ENCODE data around the gene CDHR1. TPM values are rescaled to one million over a fixed set of nuclear protein-coding genes. Genes with fewer than 3 reads are reported as not detected.

CDHR1 gene
- total RNA-seq, 1 experiment from 2014 or later = not detected

DNA sequence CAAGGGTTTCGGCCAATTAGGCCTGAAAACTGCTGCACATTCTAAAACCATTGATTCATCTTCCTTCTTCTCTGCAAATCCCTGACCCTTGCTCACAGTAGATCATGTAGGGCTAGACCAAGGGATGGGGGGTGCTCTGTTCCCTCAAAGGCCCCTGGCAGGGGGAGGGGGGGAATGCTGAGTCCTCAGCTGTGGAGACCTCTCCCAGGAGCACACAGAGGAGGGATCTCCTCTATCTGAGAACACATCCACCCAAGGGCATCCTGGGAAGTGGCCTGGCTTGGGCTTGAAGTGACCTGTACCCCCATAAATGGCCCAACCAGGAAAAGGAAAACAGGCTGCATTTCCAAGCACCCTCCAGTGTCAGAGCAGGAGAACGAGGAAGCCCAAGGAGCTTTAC lies 1.0 kb upstream of the CDHR1 start:
- no peak for DNase-seq (ENCODE audit: unreplicated experiment)
- Mint-ChIP-seq H3K27ac (ENCODE audit: low read depth, unreplicated experiment) (no peak overlapping the region), H3K4me3 (ENCODE audit: unreplicated experiment) (no peak overlapping the region), H3K4me1 (ENCODE audit: insufficient read depth, unreplicated experiment) (peaks cover 7% of the 10 kb centered on the region), H3K36me3 (ENCODE audit: insufficient read depth, unreplicated experiment) (no peaks in the 10 kb centered on the region), H3K27me3 (ENCODE audit: insufficient read depth, unreplicated experiment) (peaks cover 29% of the 10 kb centered on the region), H3K9me3 (ENCODE audit: unreplicated experiment) (no peaks in the 10 kb centered on the region)
- TF ChIP-seq CTCF (IDR thresholded peaks at IDR 0.05; ENCODE audit: unreplicated experiment) = no peak
- CTCF ChIA-PET = interaction anchor here (1.2 to 4.8 kb wide), 2 partner anchors 10 to 32 kb away, joined by 3 to 58 read pairs; no protein-coding TSS in a partner anchor
- POLR2A ChIA-PET = interaction anchor here (1.1 kb wide), 1 partner anchor 52 kb away, joined by 3 read pairs; no protein-coding TSS in a partner anchor
- no TSS peak for BruUV-seq (replicated peaks)
- intact Hi-C loops (cut with micrococcal nuclease) = no loop called here

DNA sequence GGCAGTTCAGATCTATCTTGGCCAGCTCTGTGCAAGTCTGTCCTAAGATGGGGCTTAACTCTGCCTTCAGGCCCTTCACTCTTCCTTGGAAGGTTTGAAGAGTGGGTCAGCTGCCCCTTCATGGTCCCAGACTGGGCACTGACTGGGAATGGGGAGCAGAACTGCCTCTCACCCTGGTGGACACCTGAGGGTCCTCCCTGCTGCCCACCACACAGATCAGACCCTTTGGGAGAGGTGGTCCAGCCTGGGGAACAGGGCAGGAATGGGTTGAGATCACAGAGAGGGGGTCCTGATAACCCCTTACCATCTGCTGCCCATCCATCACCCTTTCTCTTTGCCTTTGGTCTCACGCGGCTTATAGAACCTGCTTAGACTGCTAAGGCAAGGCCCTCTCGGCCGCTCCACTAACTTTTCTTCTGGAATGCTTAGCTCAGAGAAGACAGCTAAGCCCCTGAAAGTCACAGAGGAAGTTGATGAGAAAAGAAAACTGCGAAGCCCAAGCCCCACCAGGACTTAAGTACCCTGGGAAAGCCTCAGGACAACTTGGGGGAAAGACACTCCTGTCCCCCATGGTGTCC lies 402 bp upstream of the CDHR1 start:
- CTCF ChIA-PET = interaction anchor here (1.2 to 4.8 kb wide), 2 partner anchors 10 to 33 kb away, joined by 3 to 58 read pairs; no protein-coding TSS in a partner anchor
- Mint-ChIP-seq H3K36me3 (ENCODE audit: insufficient read depth, unreplicated experiment) (no peaks in the 10 kb centered on the region), H3K9me3 (ENCODE audit: unreplicated experiment) (no peaks in the 10 kb centered on the region), H3K27me3 (ENCODE audit: insufficient read depth, unreplicated experiment) (peaks cover 35% of the 10 kb centered on the region), H3K4me1 (ENCODE audit: insufficient read depth, unreplicated experiment) (peaks cover 7% of the 10 kb centered on the region), H3K27ac (ENCODE audit: low read depth, unreplicated experiment) (no peak overlapping the region), H3K4me3 (ENCODE audit: unreplicated experiment) (no peak overlapping the region)
- TF ChIP-seq CTCF (IDR thresholded peaks at IDR 0.05; ENCODE audit: unreplicated experiment) = no peak
- DNase-seq (ENCODE audit: unreplicated experiment) = no peak
- no TSS peak for BruUV-seq (replicated peaks)
- intact Hi-C loops (cut with micrococcal nuclease) = no loop called here
- POLR2A ChIA-PET = interaction anchor here (1.1 kb wide), 1 partner anchor 53 kb away, joined by 3 read pairs; no protein-coding TSS in a partner anchor

DNA sequence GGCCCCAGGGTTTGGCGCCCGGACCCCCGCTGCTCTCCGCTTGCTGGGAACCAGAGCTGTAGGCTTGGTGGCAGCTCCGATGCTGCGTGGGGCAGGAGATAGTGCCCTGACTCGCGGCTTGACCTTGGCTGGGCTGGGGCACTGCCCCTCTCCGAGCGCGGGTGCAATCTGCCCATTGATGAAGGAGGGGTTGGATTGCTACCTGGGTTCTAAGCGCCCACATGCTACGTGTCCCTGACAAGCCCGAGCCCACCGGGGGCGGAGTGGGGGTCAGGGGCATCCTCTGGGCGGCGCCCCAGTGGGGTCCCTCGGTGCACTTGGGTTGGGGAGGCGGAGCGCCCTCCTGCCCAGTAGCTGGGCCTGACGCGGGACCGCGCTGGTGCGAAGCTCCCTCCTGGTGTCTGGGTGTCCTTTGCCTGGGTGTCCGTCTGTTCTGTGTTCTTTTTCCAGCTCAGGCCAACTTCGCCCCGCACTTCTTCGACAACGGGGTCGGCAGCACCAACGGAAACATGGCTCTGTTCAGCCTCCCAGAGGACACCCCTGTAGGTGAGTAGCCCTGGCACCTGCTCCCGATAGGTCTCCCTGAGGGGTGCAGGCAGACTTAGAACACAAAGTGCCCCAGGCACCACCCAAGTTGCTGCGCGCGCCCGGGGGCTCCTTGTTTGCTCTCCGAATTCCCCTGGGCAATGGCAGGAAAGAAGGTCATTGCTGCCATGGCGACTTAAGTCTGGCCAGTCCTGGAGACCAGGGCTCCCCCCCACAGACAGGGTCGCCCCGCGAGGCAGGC lies 900 bp downstream of the CDHR1 start:
- DNase-seq (ENCODE audit: unreplicated experiment) = no peak
- Mint-ChIP-seq H3K27ac (ENCODE audit: low read depth, unreplicated experiment) (no peak overlapping the region), H3K4me3 (ENCODE audit: unreplicated experiment) (no peak overlapping the region), H3K27me3 (ENCODE audit: insufficient read depth, unreplicated experiment) (peaks cover 41% of the 10 kb centered on the region), H3K36me3 (ENCODE audit: insufficient read depth, unreplicated experiment) (no peaks in the 10 kb centered on the region), H3K4me1 (ENCODE audit: insufficient read depth, unreplicated experiment) (peaks cover 7% of the 10 kb centered on the region), H3K9me3 (ENCODE audit: unreplicated experiment) (no peaks in the 10 kb centered on the region)
- ChIA-PET POLR2A (no interaction called here), CTCF (interaction anchor here (0.5 to 2.8 kb wide), 4 partner anchors 9 to 47 kb away, joined by 3 to 11 read pairs (median 4); no protein-coding TSS in a partner anchor)
- intact Hi-C loops (cut with micrococcal nuclease) = no loop called here
- no TSS peak for BruUV-seq (replicated peaks)
- no peak for TF ChIP-seq CTCF (IDR thresholded peaks at IDR 0.05; ENCODE audit: unreplicated experiment)

- H3K36me3 Mint-ChIP-seq (ENCODE audit: insufficient read depth, unreplicated experiment) = no peaks in the 10 kb centered on the region
- ChIA-PET CTCF (interaction anchor here (1.2 to 2.8 kb wide), 3 partner anchors 9 to 48 kb away, joined by 3 to 11 read pairs (median 4); no protein-coding TSS in a partner anchor), POLR2A (no interaction called here)
- peaks cover 6% of the 10 kb centered on the region for H3K4me1 Mint-ChIP-seq (ENCODE audit: insufficient read depth, unreplicated experiment)
- no TSS peak for BruUV-seq (replicated peaks)
- H3K9me3 Mint-ChIP-seq (ENCODE audit: unreplicated experiment) = no peaks in the 10 kb centered on the region
- intact Hi-C loops (cut with micrococcal nuclease) = no loop called here
- peaks cover 46% of the 10 kb centered on the region for H3K27me3 Mint-ChIP-seq (ENCODE audit: insufficient read depth, unreplicated experiment)
- TF ChIP-seq CTCF (IDR thresholded peaks at IDR 0.05; ENCODE audit: unreplicated experiment) = no peak
- H3K27ac Mint-ChIP-seq (ENCODE audit: low read depth, unreplicated experiment) = no peak overlapping the region
- DNase-seq (ENCODE audit: unreplicated experiment) = no peak
- no peak overlapping the region for H3K4me3 Mint-ChIP-seq (ENCODE audit: unreplicated experiment)
Observed at GRCh38 chr10:84196083-84196482, 1.7 kb downstream of the CDHR1 start.

All from MCF 10A (cell line).